D721Med (cell line): Measurements from ENCODE around the gene VEPH1.

ENCODE experiments used
- DNase-seq: peaks from one replicate; pipeline ENCODE4 v3.0.0; 2011; ENCODE audit warnings: low spot score; ENCODE audit not compliant: insufficient read length
- FAIRE-seq: peaks from 2 replicates; lab custom pipeline; 2011; peaks lifted over from hg19 to GRCh38; lab: Jason Lieb, UNC
- TF ChIP-seq, protein P1 (sequence below): IDR thresholded peaks from 2 replicates; pipeline ENCODE4 v1.5.1; 2012; ENCODE audit warnings: mild to moderate bottlenecking, control low read depth; ENCODE audit not compliant: insufficient read depth; ENCODE audit errors: missing control alignments

VEPH1 gene

DNA sequence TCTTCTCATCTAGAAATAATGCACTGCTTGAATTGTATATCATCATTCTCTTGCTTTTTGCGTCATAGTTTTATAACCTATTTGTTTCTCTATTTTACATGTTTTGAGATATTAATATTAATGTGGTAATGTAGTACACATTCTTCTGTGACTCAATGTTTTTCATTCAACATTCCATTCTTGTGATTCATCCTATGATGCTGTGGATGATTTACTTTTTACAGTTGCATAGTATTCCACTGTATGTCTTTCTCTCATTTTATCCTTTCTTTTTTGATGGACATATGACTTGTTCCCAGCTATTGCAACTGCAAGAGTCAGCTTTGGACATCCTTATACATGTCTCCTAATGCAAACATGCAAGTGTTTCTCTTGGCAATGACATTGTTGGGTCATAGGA, 20.6 kb upstream of the VEPH1 start:
- DNase-seq (no peak), FAIRE-seq (no peak)
- TF ChIP-seq, protein P1, sequence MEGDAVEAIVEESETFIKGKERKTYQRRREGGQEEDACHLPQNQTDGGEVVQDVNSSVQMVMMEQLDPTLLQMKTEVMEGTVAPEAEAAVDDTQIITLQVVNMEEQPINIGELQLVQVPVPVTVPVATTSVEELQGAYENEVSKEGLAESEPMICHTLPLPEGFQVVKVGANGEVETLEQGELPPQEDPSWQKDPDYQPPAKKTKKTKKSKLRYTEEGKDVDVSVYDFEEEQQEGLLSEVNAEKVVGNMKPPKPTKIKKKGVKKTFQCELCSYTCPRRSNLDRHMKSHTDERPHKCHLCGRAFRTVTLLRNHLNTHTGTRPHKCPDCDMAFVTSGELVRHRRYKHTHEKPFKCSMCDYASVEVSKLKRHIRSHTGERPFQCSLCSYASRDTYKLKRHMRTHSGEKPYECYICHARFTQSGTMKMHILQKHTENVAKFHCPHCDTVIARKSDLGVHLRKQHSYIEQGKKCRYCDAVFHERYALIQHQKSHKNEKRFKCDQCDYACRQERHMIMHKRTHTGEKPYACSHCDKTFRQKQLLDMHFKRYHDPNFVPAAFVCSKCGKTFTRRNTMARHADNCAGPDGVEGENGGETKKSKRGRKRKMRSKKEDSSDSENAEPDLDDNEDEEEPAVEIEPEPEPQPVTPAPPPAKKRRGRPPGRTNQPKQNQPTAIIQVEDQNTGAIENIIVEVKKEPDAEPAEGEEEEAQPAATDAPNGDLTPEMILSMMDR, result no peak

DNA sequence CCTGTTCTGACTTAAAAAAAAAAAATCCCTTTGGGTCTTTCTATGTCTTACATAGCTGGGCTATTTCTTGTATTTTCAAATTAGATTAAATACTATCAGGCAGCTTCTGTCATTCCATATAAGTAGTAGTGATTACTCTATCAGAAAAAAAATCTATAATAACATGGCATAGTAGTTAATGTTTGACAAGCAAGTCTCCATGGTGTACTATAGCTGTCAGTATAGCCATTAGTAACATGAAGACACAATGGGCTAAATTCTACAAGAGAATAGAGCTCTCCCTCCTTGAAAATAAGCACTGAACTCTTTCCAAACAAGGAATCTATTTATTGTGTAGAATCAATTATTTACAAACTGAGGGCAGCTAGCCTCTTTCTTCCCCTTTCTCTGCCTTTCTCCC, 19.4 kb upstream of the VEPH1 start:
- TF ChIP-seq, protein P1, result no peak
- DNase-seq (no peak), FAIRE-seq (no peak)

DNA sequence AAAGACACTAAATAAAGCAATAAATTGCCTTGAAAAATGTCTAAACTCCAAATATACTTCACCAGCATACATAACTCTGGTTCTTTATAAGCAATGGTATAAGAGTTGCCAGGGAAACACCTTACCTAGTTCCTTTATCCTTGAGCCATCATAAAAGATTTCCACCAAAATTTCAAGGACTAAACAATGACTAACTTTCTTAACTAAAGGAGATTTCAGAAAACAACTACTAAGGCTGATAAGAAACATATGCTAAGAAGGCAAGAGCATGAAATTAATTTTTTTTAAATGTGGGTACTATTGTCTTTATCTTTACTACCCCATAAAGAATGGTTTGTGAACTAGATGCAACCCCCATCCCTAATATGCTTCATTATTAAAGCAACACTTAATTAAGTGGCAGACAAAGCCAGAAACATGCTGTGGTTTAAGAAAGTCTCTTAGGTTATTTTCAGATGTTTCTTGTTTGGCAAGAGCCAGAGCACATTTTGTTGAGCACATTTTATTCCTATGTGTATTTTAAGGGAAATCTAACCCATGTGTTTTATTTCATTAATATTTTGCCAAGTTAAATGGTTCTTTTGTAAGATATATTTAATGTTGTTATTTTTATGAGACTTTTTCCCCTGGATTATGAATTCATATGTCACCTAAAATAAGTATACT, 17.4 kb upstream of the VEPH1 start:
- no peak for FAIRE-seq
- TF ChIP-seq, protein P1, result no peak

DNA sequence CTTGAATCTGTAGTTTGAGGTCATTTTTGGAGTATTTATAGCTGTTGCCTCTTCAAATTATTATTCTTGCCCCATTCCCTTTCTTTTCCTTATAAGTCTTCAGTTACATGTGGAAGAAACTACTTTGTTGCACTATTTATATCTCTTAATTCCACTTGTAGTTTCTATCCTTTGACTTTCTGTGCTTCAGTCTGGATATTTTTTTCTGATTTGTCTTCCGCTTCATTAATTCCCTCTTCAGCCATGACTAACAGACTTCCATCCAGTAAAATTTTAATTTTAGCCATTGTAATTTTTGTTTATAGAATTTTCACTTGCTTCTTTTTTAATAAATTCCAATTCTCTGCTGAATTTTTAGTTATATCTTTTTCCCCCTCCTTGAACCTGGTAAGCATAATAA, 15.7 kb upstream of the VEPH1 start:
- no peak for DNase-seq
- no peak for FAIRE-seq
- TF ChIP-seq, protein P1, result no peak

More for the DNA sequence above, 17.4 kb upstream of the VEPH1 start:
- no peak for DNase-seq

DNA sequence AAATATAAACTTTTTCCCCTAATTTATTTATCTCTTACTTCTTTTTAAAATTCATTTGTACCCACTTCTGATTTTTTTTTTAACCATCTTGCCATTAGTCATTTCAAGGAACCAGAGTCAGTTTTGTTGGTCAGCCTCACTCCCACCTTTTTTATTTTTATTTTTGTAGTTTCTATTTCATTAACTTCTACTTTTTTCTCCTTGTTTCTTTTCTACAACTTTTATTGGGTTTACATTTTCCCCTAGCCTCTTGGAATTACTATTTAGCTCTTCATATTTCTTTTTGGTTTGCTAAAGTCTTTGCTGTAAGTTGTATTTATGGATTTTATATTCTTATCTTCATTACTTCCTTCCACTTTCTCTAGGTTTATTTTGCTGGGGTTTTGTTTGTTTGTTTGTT, 13.7 kb upstream of the VEPH1 start:
- DNase-seq (no peak), FAIRE-seq (no peak)
- TF ChIP-seq, protein P1, result no peak

DNA sequence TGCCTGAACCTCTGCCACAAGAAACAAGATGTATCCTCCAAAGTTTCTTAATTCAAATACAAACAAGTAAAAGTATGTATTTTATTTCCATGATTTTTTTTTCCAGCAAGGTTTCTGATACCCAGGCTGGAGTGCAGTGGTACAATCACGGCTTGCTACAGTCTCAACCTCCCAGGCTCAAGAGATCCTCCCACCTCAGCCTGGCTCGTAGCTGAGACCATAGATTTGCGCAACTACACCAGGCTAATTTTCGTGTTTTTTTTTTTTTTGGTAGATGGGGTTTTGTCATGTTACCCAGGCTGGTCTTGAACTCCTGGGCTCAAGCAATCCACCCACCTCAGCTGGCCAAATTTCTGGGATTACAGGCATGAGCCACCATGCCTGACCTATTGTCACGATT, 12.2 kb upstream of the VEPH1 start:
- DNase-seq (no peak), FAIRE-seq (no peak)
- TF ChIP-seq, protein P1, result no peak

DNA sequence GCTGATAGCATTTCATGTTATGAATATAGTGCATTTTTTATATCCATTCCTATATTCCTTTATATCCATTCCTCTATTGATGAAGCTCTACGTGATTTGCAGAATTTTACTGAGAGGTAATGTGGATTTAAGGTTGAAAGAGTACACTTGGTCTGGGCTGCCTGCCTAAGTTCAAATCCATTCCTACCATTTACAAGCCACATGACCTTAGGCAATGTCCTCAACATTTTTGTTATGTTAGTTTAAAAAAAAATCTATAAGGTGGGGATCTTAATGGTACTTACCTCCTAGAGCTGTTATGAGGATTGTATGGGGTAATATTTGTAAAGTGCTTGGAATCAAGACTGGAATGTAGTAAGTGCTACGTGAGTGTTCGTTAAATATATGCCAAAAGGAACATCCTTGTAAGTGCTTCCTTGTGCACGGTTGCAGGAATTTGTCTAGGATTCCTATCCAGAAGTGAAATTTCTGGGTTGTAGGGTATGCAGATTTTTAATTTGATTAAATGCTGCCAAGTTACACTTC, 11.2 kb upstream of the VEPH1 start:
- TF ChIP-seq, protein P1, result no peak
- no peak for DNase-seq

More for the DNA sequence above, 11.2 kb upstream of the VEPH1 start:
- no peak for FAIRE-seq
